ENCODE measurements around the gene PRKCI.

GRCh38 chr3:170295586-170295985 lies 73.4 kb downstream of the PRKCI start:
- TF ChIP-seq YY1 (IDR thresholded peaks at IDR 0.05; ENCODE audit: extremely low read depth, insufficient replicate concordance, low read depth, low read length) (no peak), EGR1 (IDR thresholded peaks at IDR 0.05; ENCODE audit: low read depth) (no peak), EZH2 (IDR thresholded peaks at IDR 0.05) (no peak), EZH2phosphoT487 (IDR thresholded peaks at IDR 0.05; ENCODE audit: borderline replicate concordance) (no peak)
- TF ChIP-seq, protein P1, sequence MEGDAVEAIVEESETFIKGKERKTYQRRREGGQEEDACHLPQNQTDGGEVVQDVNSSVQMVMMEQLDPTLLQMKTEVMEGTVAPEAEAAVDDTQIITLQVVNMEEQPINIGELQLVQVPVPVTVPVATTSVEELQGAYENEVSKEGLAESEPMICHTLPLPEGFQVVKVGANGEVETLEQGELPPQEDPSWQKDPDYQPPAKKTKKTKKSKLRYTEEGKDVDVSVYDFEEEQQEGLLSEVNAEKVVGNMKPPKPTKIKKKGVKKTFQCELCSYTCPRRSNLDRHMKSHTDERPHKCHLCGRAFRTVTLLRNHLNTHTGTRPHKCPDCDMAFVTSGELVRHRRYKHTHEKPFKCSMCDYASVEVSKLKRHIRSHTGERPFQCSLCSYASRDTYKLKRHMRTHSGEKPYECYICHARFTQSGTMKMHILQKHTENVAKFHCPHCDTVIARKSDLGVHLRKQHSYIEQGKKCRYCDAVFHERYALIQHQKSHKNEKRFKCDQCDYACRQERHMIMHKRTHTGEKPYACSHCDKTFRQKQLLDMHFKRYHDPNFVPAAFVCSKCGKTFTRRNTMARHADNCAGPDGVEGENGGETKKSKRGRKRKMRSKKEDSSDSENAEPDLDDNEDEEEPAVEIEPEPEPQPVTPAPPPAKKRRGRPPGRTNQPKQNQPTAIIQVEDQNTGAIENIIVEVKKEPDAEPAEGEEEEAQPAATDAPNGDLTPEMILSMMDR (IDR thresholded peaks at IDR 0.05 in 2 of 3, conservative IDR thresholded peaks at IDR 0.05 in 1 of 3; ENCODE audit: borderline replicate concordance in 1 of 3, insufficient read depth in 1 of 3, low read depth in 2 of 3, low read length in 2 of 3) = no peak

Data from HCT116 (cell line).